MM.1S (cell line): Measurements from ENCODE around the gene RFPL3.
"Not testable (repeated sequence)": the region's sequence is repeated elsewhere in the genome, so short reads cannot be mapped to it uniquely, and the experiment has no call there.

ENCODE experiments used
- DNase-seq: peaks from one replicate; pipeline ENCODE4 v3.0.0-alpha.2; 2015
- H2AFZ ChIP-seq: fragments of 300-600 bp; sonication (generic); 2 replicates; pipeline ENCODE4 v1.6.0; 2016; ENCODE audit warnings: antibody characterized with exemption, low read length
- H3F3A ChIP-seq: fragments of 300-600 bp; sonication (generic); 2 replicates; pipeline ENCODE4 v1.6.1; 2016; ENCODE audit warnings: mild to moderate bottlenecking, antibody characterized with exemption, low read length, moderate library complexity, mixed read lengths; ENCODE audit not compliant: insufficient read depth
- H3K27ac ChIP-seq: fragments of 300-600 bp; sonication (generic); 2 replicates; pipeline ENCODE4 v1.5.1; 2016; ENCODE audit warnings: mild to moderate bottlenecking, low read length
- H3K27me3 ChIP-seq: fragments of 300-600 bp; sonication (generic); replicated peaks from 2 replicates; pipeline ENCODE4 v1.6.0; 2016; ENCODE audit warnings: low read length; ENCODE audit not compliant: insufficient read depth
- H3K36me3 ChIP-seq: fragments of 300-600 bp; sonication (generic); replicated peaks from 2 replicates; pipeline ENCODE4 v1.6.1; 2016; ENCODE audit warnings: mild to moderate bottlenecking, low read length, mixed read lengths; ENCODE audit not compliant: insufficient read depth
- H3K4me1 ChIP-seq: fragments of 300-600 bp; sonication (generic); 2 replicates; pipeline ENCODE4 v1.6.1; 2016; ENCODE audit warnings: low read length, mixed read lengths
- H3K4me2 ChIP-seq: fragments of 300-600 bp; sonication (generic); 2 replicates; pipeline ENCODE4 v1.6.0; 2016; ENCODE audit warnings: low read depth, low read length
- H3K4me3 ChIP-seq: fragments of 300-600 bp; sonication (generic); 2 replicates; pipeline ENCODE4 v1.5.1; 2016; ENCODE audit warnings: low read length, mixed read lengths
- H3K79me2 ChIP-seq: fragments of 300-600 bp; sonication (generic); 2 replicates; pipeline ENCODE4 v1.6.1; 2016; ENCODE audit warnings: mixed run types, low read length, mixed read lengths
- H3K9ac ChIP-seq: fragments of 300-600 bp; sonication (generic); 2 replicates; pipeline ENCODE4 v1.6.1; 2016; ENCODE audit warnings: low read length, mixed read lengths
- H3K9me2 ChIP-seq: fragments of 300-600 bp; sonication (generic); replicated peaks from 2 replicates; pipeline ENCODE4 v1.6.1; 2016; ENCODE audit warnings: mild to moderate bottlenecking, low read length, mixed read lengths; ENCODE audit not compliant: insufficient read depth
- H3K9me3 ChIP-seq: fragments of 300-600 bp; sonication (generic); replicated peaks from 2 replicates; pipeline ENCODE4 v1.6.1; 2016; ENCODE audit warnings: mild to moderate bottlenecking, low read length, mixed read lengths; ENCODE audit not compliant: insufficient read depth
- H4K20me1 ChIP-seq: fragments of 300-600 bp; sonication (generic); 2 replicates; pipeline ENCODE4 v1.6.1; 2016; ENCODE audit warnings: mild to moderate bottlenecking, low read length, moderate library complexity, mixed read lengths; ENCODE audit not compliant: insufficient read depth
- CTCF ChIP-seq: fragments of 300-600 bp; sonication (generic); IDR thresholded peaks from 2 replicates; pipeline ENCODE4 v1.5.1; 2016; ENCODE audit warnings: antibody characterized with exemption, low read length, mixed read lengths
- EZH2 ChIP-seq: fragments of 300-600 bp; sonication (generic); optimal IDR thresholded peaks from 2 replicates; pipeline ENCODE3; 2017; ENCODE audit warnings: low read depth, mild to moderate bottlenecking, antibody characterized with exemption, low read length, mixed read lengths
- EZH2phosphoT487 ChIP-seq: fragments of 300-600 bp; sonication (generic); IDR thresholded peaks from 2 replicates; pipeline ENCODE4 v1.6.1; 2018; ENCODE audit warnings: antibody characterized with exemption, low read length

RFPL3 gene

GRCh38 chr22:32348031-32348611 is 9.5 kb upstream of the RFPL3 start:
- H3K9me2 ChIP-seq = no peaks in the 10 kb centered on the region
- H3K27ac ChIP-seq = no peak overlapping the region
- no peaks in the 10 kb centered on the region for H3K27me3 ChIP-seq
- H3F3A ChIP-seq = no peaks in the 10 kb centered on the region
- no peaks in the 10 kb centered on the region for H3K9me3 ChIP-seq
- TF ChIP-seq EZH2 (no peak), CTCF (no peak), EZH2phosphoT487 (no peak)
- no peaks in the 10 kb centered on the region for H4K20me1 ChIP-seq
- H3K36me3 ChIP-seq = no peaks in the 10 kb centered on the region
- no peaks in the 10 kb centered on the region for H3K79me2 ChIP-seq
- H3K4me3 ChIP-seq = no peak overlapping the region
- no peak overlapping the region for H2AFZ ChIP-seq
- no peak overlapping the region for H3K9ac ChIP-seq
- DNase-seq = no peak
- H3K4me1 ChIP-seq = no peaks in the 10 kb centered on the region
- no peak overlapping the region for H3K4me2 ChIP-seq

GRCh38 chr22:32351875-32352274 is 5.8 kb upstream of the RFPL3 start:
- H3K9ac ChIP-seq, H3K4me1 ChIP-seq, H3K4me3 ChIP-seq, DNase-seq, H3K27ac ChIP-seq, H3K4me2 ChIP-seq, H3K9me2 ChIP-seq, H3K9me3 ChIP-seq, H4K20me1 ChIP-seq, H3F3A ChIP-seq, H2AFZ ChIP-seq, H3K27me3 ChIP-seq, H3K36me3 ChIP-seq, H3K79me2 ChIP-seq: not testable (repeated sequence)

GRCh38 chr22:32352681-32353080 is 5.0 kb upstream of the RFPL3 start:
- no peak overlapping the region for H2AFZ ChIP-seq
- no peaks in the 10 kb centered on the region for H4K20me1 ChIP-seq
- no peak overlapping the region for H3K4me2 ChIP-seq
- TF ChIP-seq EZH2 (no peak), CTCF (no peak), EZH2phosphoT487 (no peak)
- no peaks in the 10 kb centered on the region for H3K79me2 ChIP-seq
- H3K36me3 ChIP-seq = no peaks in the 10 kb centered on the region
- no peaks in the 10 kb centered on the region for H3K9me2 ChIP-seq
- H3K9me3 ChIP-seq = no peaks in the 10 kb centered on the region
- no peaks in the 10 kb centered on the region for H3K27me3 ChIP-seq
- DNase-seq = no peak
- no peak overlapping the region for H3K4me3 ChIP-seq
- H3K27ac ChIP-seq = no peak overlapping the region
- no peaks in the 10 kb centered on the region for H3F3A ChIP-seq
- no peaks in the 10 kb centered on the region for H3K4me1 ChIP-seq
- no peak overlapping the region for H3K9ac ChIP-seq

GRCh38 chr22:32353292-32353691 is 4.4 kb upstream of the RFPL3 start:
- no peaks in the 10 kb centered on the region for H3K4me1 ChIP-seq
- no peaks in the 10 kb centered on the region for H3K36me3 ChIP-seq
- H3K9me2 ChIP-seq = no peaks in the 10 kb centered on the region
- no peak overlapping the region for H2AFZ ChIP-seq
- no peaks in the 10 kb centered on the region for H3K79me2 ChIP-seq
- DNase-seq = no peak
- no peaks in the 10 kb centered on the region for H3K9me3 ChIP-seq
- no peaks in the 10 kb centered on the region for H3F3A ChIP-seq
- H4K20me1 ChIP-seq = no peaks in the 10 kb centered on the region
- no peak overlapping the region for H3K9ac ChIP-seq
- no peaks in the 10 kb centered on the region for H3K27me3 ChIP-seq
- no peak overlapping the region for H3K4me2 ChIP-seq
- no peak overlapping the region for H3K4me3 ChIP-seq
- no peak for TF ChIP-seq EZH2phosphoT487
- no peak for TF ChIP-seq EZH2
- TF ChIP-seq CTCF = no peak
- no peak overlapping the region for H3K27ac ChIP-seq
